ENCODE data around the gene BRMS1L. TPM values are rescaled to one million over a fixed set of nuclear protein-coding genes. Genes with fewer than 3 reads are reported as not detected.

Gene BRMS1L
- total RNA-seq, 2 donors from 2014 or later: 5.2 to 6.6 TPM

- no peak for TF ChIP-seq CTCF (IDR thresholded peaks at IDR 0.05)
- no peak for TF ChIP-seq POLR2AphosphoS5 (IDR thresholded peaks at IDR 0.05)
- TF ChIP-seq POLR2A (IDR thresholded peaks at IDR 0.05): no peak
- H3K4me3 ChIP-seq: no peak overlapping the region
- H3K9me3 ChIP-seq: no peaks in the 10 kb centered on the region
- H3K27me3 ChIP-seq (replicated peaks; ENCODE audit: insufficient read depth): no peaks in the 10 kb centered on the region
- WGBS: 87% methylated on average over 4 of the region's 4 CpGs
- no peak for DNase-seq (ENCODE audit: low spot score)
- H3K36me3 ChIP-seq: no peaks in the 10 kb centered on the region
- H3K27ac ChIP-seq: no peak overlapping the region
- H3K4me1 ChIP-seq (replicated peaks): no peaks in the 10 kb centered on the region
- intact Hi-C loops (cut with DNase I): no loop called here
These were observed 89.0 kb downstream of the BRMS1L start for GRCh38 chr14:35915185-35915584.

GRCh38 chr14:35915775-35916174 lies 89.6 kb downstream of the BRMS1L start:
- H3K27me3 ChIP-seq (replicated peaks; ENCODE audit: insufficient read depth): no peaks in the 10 kb centered on the region
- H3K9me3 ChIP-seq: no peaks in the 10 kb centered on the region
- no peak overlapping the region for H3K4me3 ChIP-seq
- TF ChIP-seq POLR2A (IDR thresholded peaks at IDR 0.05) (no peak), POLR2AphosphoS5 (IDR thresholded peaks at IDR 0.05) (no peak), CTCF (IDR thresholded peaks at IDR 0.05) (no peak)
- no peaks in the 10 kb centered on the region for H3K36me3 ChIP-seq
- H3K27ac ChIP-seq: no peak overlapping the region
- intact Hi-C loops (cut with DNase I): no loop called here
- 82% methylated on average over 1 of the region's 1 CpG for WGBS
- no peak for DNase-seq (ENCODE audit: low spot score)
- H3K4me1 ChIP-seq (replicated peaks): no peaks in the 10 kb centered on the region

Other genes with a start within 250 kb of the BRMS1L start
- 10 to 100 TPM; 65.5 to 66.6 TPM for gene RALGAPA1, start 17.0 kb upstream of the BRMS1L start, total RNA-seq

All from prostate gland (tissue), 2 donors.